ENCODE measurements around the gene LDB3.

LDB3 gene

GRCh38 chr10:86691333-86692022, 23.2 kb downstream of the LDB3 start:
- no peaks in the 10 kb centered on the region for H3K9me3 ChIP-seq (replicated peaks; ENCODE audit: low read length)
- peaks cover 12% of the 10 kb centered on the region for H3K4me1 ChIP-seq (ENCODE audit: control insufficient read depth, insufficient read depth, low read length)
- no peak overlapping the region for H3K4me3 ChIP-seq (ENCODE audit: low read length)
- no peak overlapping the region for H3K9ac ChIP-seq (ENCODE audit: low read depth, low read length)
- H3K4me2 ChIP-seq (ENCODE audit: low read length), result no peak overlapping the region
- peaks cover 9% of the 10 kb centered on the region for H3K27me3 ChIP-seq (ENCODE audit: control insufficient read depth, insufficient read depth, low read length)
- H3K36me3 ChIP-seq (ENCODE audit: insufficient read depth, low read length), result no peaks in the 10 kb centered on the region

GRCh38 chr10:86692023-86692514, 23.8 kb downstream of the LDB3 start:
- Histone ChIP-seq H3K4me1 (ENCODE audit: control insufficient read depth, insufficient read depth, low read length) (peaks cover 12% of the 10 kb centered on the region), H3K27me3 (ENCODE audit: control insufficient read depth, insufficient read depth, low read length) (peaks cover 12% of the 10 kb centered on the region), H3K9ac (ENCODE audit: low read depth, low read length) (no peak overlapping the region), H3K36me3 (ENCODE audit: insufficient read depth, low read length) (no peaks in the 10 kb centered on the region), H3K9me3 (replicated peaks; ENCODE audit: low read length) (no peaks in the 10 kb centered on the region), H3K4me3 (ENCODE audit: low read length) (no peak overlapping the region), H3K4me2 (ENCODE audit: low read length) (no peak overlapping the region)

- Histone ChIP-seq H3K9ac (ENCODE audit: low read depth, low read length) (no peak overlapping the region), H3K4me1 (ENCODE audit: control insufficient read depth, insufficient read depth, low read length) (peaks cover 12% of the 10 kb centered on the region), H3K4me3 (ENCODE audit: low read length) (no peak overlapping the region), H3K27me3 (ENCODE audit: control insufficient read depth, insufficient read depth, low read length) (peaks cover 12% of the 10 kb centered on the region), H3K36me3 (ENCODE audit: insufficient read depth, low read length) (no peaks in the 10 kb centered on the region), H3K9me3 (replicated peaks; ENCODE audit: low read length) (no peaks in the 10 kb centered on the region), H3K4me2 (ENCODE audit: low read length) (no peak overlapping the region)
Measured at GRCh38 chr10:86692664-86693063, 24.4 kb downstream of the LDB3 start.

DNA sequence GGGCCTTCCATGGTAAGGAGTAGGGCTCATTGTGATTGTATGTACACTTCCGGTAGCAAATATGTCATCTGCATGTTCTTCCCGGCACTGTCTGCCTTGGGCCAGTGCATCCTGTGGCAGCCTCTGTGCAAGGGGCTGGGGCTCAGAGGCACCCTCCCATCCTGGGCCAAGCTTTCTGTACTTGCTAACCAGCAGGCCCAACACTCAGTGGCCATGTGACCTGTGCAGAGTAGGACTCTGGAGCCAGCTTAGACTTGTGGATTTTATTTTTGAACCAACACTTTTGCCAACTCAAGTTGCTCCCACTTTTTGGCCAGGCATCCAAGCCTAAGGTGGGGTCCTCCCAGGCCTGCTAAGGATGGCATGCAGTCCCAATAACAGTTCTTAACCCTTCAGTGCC, 25.0 kb downstream of the LDB3 start:
- H3K27me3 ChIP-seq (ENCODE audit: control insufficient read depth, insufficient read depth, low read length), result peaks cover 12% of the 10 kb centered on the region
- H3K9me3 ChIP-seq (replicated peaks; ENCODE audit: low read length), result no peaks in the 10 kb centered on the region
- no peaks in the 10 kb centered on the region for H3K36me3 ChIP-seq (ENCODE audit: insufficient read depth, low read length)
- H3K4me1 ChIP-seq (ENCODE audit: control insufficient read depth, insufficient read depth, low read length), result peaks cover 7% of the 10 kb centered on the region
- H3K4me3 ChIP-seq (ENCODE audit: low read length), result no peak overlapping the region
- no peak overlapping the region for H3K9ac ChIP-seq (ENCODE audit: low read depth, low read length)
- H3K4me2 ChIP-seq (ENCODE audit: low read length), result no peak overlapping the region

DNA sequence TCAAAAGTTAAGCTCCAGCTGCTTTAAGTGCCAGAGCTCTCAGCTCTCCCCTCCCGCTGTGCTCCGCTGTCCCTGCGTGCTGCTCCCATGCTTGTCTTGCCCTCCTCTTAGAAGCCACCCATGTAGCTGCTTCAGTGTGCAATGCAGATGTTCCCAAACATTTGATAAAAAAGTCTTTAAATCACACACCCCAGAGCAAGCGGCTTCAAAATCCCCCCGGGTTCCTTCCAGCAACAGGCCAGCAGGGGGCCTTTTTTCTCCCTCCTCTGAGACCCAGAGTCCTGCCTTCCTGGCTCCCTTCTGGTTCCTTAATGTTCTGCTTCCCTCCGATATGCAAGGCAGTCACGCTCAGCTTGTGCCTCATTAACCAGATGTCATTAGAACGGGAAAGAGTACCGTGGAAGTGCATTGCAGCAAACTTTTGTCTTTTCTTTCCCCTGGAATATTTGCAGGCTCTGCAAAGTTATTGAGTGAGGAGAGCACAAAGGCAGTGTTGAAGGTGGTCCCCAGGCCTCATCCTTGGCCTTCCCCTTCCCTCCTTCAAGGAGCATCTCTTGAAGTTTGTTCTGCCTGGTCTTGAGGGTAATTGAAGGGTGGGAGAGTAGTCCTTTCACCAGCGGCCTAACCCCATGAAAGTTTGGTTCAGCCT, 25.5 kb downstream of the LDB3 start:
- H3K9me3 ChIP-seq (replicated peaks; ENCODE audit: low read length), result no peaks in the 10 kb centered on the region
- no peak overlapping the region for H3K4me2 ChIP-seq (ENCODE audit: low read length)
- no peaks in the 10 kb centered on the region for H3K36me3 ChIP-seq (ENCODE audit: insufficient read depth, low read length)
- H3K9ac ChIP-seq (ENCODE audit: low read depth, low read length), result no peak overlapping the region
- H3K4me3 ChIP-seq (ENCODE audit: low read length), result no peak overlapping the region
- peaks cover 12% of the 10 kb centered on the region for H3K27me3 ChIP-seq (ENCODE audit: control insufficient read depth, insufficient read depth, low read length)
- H3K4me1 ChIP-seq (ENCODE audit: control insufficient read depth, insufficient read depth, low read length), result peaks cover 4% of the 10 kb centered on the region

- Histone ChIP-seq H3K27me3 (ENCODE audit: control insufficient read depth, insufficient read depth, low read length) (peaks cover 6% of the 10 kb centered on the region), H3K4me1 (ENCODE audit: control insufficient read depth, insufficient read depth, low read length) (peaks cover 3% of the 10 kb centered on the region), H3K4me2 (ENCODE audit: low read length) (no peak overlapping the region), H3K4me3 (ENCODE audit: low read length) (no peak overlapping the region), H3K36me3 (ENCODE audit: insufficient read depth, low read length) (no peaks in the 10 kb centered on the region), H3K9ac (ENCODE audit: low read depth, low read length) (no peak overlapping the region), H3K9me3 (replicated peaks; ENCODE audit: low read length) (no peaks in the 10 kb centered on the region)
Measured at GRCh38 chr10:86698207-86698940, 30.1 kb downstream of the LDB3 start.

DNA sequence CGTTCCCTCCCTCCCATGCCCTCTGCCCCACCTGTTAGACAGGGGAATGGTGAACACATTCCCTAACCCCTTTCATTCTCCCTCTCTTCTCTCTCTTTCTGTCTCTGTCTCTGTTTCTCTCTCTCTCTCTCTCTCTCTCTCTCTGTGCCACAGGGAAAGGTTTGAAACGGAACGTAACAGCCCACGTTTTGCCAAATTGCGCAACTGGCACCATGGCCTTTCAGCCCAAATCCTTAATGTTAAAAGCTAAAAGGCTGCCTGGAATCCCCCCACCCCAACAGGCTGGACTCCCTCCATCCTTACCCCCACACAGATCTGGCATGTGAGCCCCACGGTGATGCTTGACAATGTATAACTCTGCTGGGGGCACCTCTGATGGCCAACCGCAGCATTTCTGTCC, 30.8 kb downstream of the LDB3 start:
- Histone ChIP-seq H3K4me2 (ENCODE audit: low read length) (no peak overlapping the region), H3K9me3 (replicated peaks; ENCODE audit: low read length) (no peaks in the 10 kb centered on the region), H3K4me3 (ENCODE audit: low read length) (no peak overlapping the region), H3K9ac (ENCODE audit: low read depth, low read length) (no peak overlapping the region), H3K4me1 (ENCODE audit: control insufficient read depth, insufficient read depth, low read length) (no peaks in the 10 kb centered on the region), H3K27me3 (ENCODE audit: control insufficient read depth, insufficient read depth, low read length) (peaks cover 6% of the 10 kb centered on the region), H3K36me3 (ENCODE audit: insufficient read depth, low read length) (no peaks in the 10 kb centered on the region)

DNA sequence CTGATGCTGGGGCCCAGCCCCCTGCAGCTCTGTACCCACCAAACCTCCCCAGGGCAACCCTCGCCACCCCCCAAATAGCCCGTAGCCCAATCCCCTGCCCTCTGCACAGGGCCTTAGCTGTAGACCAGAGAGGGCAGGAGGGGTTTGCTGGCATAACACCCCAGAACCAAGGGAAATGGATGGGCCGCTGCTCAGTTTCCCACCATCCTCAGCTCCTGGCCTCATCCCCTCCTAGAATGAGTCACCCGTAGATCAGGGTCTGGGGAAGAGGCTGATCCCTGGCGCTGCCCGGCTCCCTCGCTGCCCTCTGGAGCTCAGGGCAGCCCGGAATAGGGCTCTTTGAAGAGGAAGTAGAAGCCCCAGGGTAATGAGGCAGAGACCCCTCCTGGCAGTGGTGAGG, 31.2 kb downstream of the LDB3 start:
- H3K36me3 ChIP-seq (ENCODE audit: insufficient read depth, low read length), result no peaks in the 10 kb centered on the region

GRCh38 chr10:86699991-86700840, 31.9 kb downstream of the LDB3 start:
- Histone ChIP-seq H3K4me3 (ENCODE audit: low read length) (no peak overlapping the region), H3K9ac (ENCODE audit: low read depth, low read length) (no peak overlapping the region), H3K36me3 (ENCODE audit: insufficient read depth, low read length) (no peaks in the 10 kb centered on the region), H3K27me3 (ENCODE audit: control insufficient read depth, insufficient read depth, low read length) (peaks cover 6% of the 10 kb centered on the region), H3K4me2 (ENCODE audit: low read length) (no peak overlapping the region), H3K4me1 (ENCODE audit: control insufficient read depth, insufficient read depth, low read length) (no peaks in the 10 kb centered on the region), H3K9me3 (replicated peaks; ENCODE audit: low read length) (no peaks in the 10 kb centered on the region)

More for the DNA sequence above, 31.2 kb downstream of the LDB3 start:
- no peaks in the 10 kb centered on the region for H3K4me1 ChIP-seq (ENCODE audit: control insufficient read depth, insufficient read depth, low read length)
- no peak overlapping the region for H3K4me2 ChIP-seq (ENCODE audit: low read length)
- no peak overlapping the region for H3K9ac ChIP-seq (ENCODE audit: low read depth, low read length)
- no peak overlapping the region for H3K4me3 ChIP-seq (ENCODE audit: low read length)
- no peaks in the 10 kb centered on the region for H3K9me3 ChIP-seq (replicated peaks; ENCODE audit: low read length)
- H3K27me3 ChIP-seq (ENCODE audit: control insufficient read depth, insufficient read depth, low read length), result peaks cover 6% of the 10 kb centered on the region

- Histone ChIP-seq H3K27me3 (ENCODE audit: control insufficient read depth, insufficient read depth, low read length) (peaks cover 6% of the 10 kb centered on the region), H3K4me1 (ENCODE audit: control insufficient read depth, insufficient read depth, low read length) (no peaks in the 10 kb centered on the region), H3K36me3 (ENCODE audit: insufficient read depth, low read length) (no peaks in the 10 kb centered on the region), H3K9me3 (replicated peaks; ENCODE audit: low read length) (no peaks in the 10 kb centered on the region), H3K4me2 (ENCODE audit: low read length) (no peak overlapping the region), H3K9ac (ENCODE audit: low read depth, low read length) (no peak overlapping the region), H3K4me3 (ENCODE audit: low read length) (no peak overlapping the region)
Measured at GRCh38 chr10:86700851-86701617, 32.7 kb downstream of the LDB3 start.
